Keratinocyte (primary cell): ENCODE measurements around the gene LEKR1. TPM values are rescaled to one million over a fixed set of nuclear protein-coding genes. Genes with fewer than 3 reads are reported as not detected.

Source experiments
- DNase-seq: peaks from one replicate; pipeline ENCODE4 v3.0.0-alpha.2; 2011; ENCODE audit warnings: low read depth, missing footprints, low spot score
- FAIRE-seq: peaks from 2 replicates; lab custom pipeline; 2011; peaks lifted over from hg19 to GRCh38; lab: Jason Lieb, UNC
- H2AFZ ChIP-seq: 2 replicates; pipeline ENCODE4 v1.6.0; 2012; ENCODE audit warnings: low read length, control low read depth, inconsistent platforms; ENCODE audit not compliant: control insufficient read depth
- H3K27ac ChIP-seq: 2 replicates; pipeline ENCODE4 v1.5.1; 2011; ENCODE audit warnings: low read length; ENCODE audit not compliant: control insufficient read depth, insufficient read depth
- H3K27me3 ChIP-seq: 3 replicates; pipeline ENCODE4 v1.6.0; 2011; ENCODE audit warnings: low read length; ENCODE audit not compliant: control insufficient read depth, insufficient read depth; ENCODE audit errors: extremely low read depth
- H3K36me3 ChIP-seq, 2 experiments: 2 replicates in 1 of 2; 3 replicates in 1 of 2; pipeline ENCODE4 v1.5.1; 2011; ENCODE audit warnings: low read length in 2 of 2, mild to moderate bottlenecking in 1 of 2; ENCODE audit not compliant: control insufficient read depth in 2 of 2, insufficient read depth in 2 of 2; ENCODE audit errors: extremely low read depth in 1 of 2
- H3K4me1 ChIP-seq: 3 replicates; pipeline ENCODE4 v1.5.1; 2011; ENCODE audit warnings: low read length; ENCODE audit not compliant: control insufficient read depth, insufficient read depth; ENCODE audit errors: extremely low read depth
- H3K4me2 ChIP-seq: 3 replicates; pipeline ENCODE4 v1.6.0; 2011; ENCODE audit warnings: low read depth, low read length; ENCODE audit not compliant: control insufficient read depth, insufficient read depth; ENCODE audit errors: extremely low read depth
- H3K4me3 ChIP-seq, 3 experiments: fragments of 200-600 bp in 1 of 3; sonication (generic) in 1 of 3; 2 replicates in 2 of 3; 3 replicates in 1 of 3; pipeline ENCODE4 v1.5.1; 2011 to 2016; ENCODE audit warnings: low read length in 3 of 3, mild to moderate bottlenecking in 3 of 3, control low read depth in 2 of 3, inconsistent platforms in 1 of 3, low read depth in 1 of 3, mixed read lengths in 1 of 3, mixed run types in 1 of 3, moderate library complexity in 1 of 3; ENCODE audit not compliant: control insufficient read depth in 2 of 3, insufficient read depth in 2 of 3; ENCODE audit errors: extremely low read depth in 1 of 3
- H3K79me2 ChIP-seq: 2 replicates; pipeline ENCODE4 v1.6.0; 2012; ENCODE audit warnings: low read length; ENCODE audit not compliant: control insufficient read depth, insufficient read depth
- H3K9ac ChIP-seq: 3 replicates; pipeline ENCODE4 v1.6.0; 2011; ENCODE audit warnings: low read length; ENCODE audit not compliant: control insufficient read depth, insufficient read depth; ENCODE audit errors: extremely low read depth
- H3K9me1 ChIP-seq: 3 replicates; pipeline ENCODE4 v1.6.0; 2011; ENCODE audit warnings: low read length; ENCODE audit not compliant: control insufficient read depth, insufficient read depth; ENCODE audit errors: extremely low read depth
- H3K9me3 ChIP-seq: 2 replicates; pipeline ENCODE4 v1.5.1; 2012; ENCODE audit warnings: low read depth, low read length; ENCODE audit not compliant: control insufficient read depth
- H4K20me1 ChIP-seq: 3 replicates; pipeline ENCODE4 v1.6.0; 2011; ENCODE audit warnings: low read length; ENCODE audit not compliant: control insufficient read depth, insufficient read depth; ENCODE audit errors: extremely low read depth
- EZH2 ChIP-seq: IDR thresholded peaks from one replicate; pipeline ENCODE4 v1.6.1; 2012; ENCODE audit warnings: inconsistent platforms, mild to moderate bottlenecking, low read length, moderate library complexity
- dilution Hi-C: fragments of 300-500 bp; cut with MboI; formaldehyde crosslinking; loops from one replicate; pipeline ENCODE4 v1.7.0; 2020; ENCODE audit warnings: low sequenced_read_pairs; ENCODE audit not compliant: extremely low pct_ligation_motif_present
- polyA plus RNA-seq, 5 experiments: library from polyadenylated mRNA; depleted of rRNA in 3 of 5; stranded (reverse) in 3 of 5; stranded (forward) in 1 of 5; unstranded in 1 of 5; fragments of >200 nt; gene quantifications; 1 replicate in 1 of 5; 2 replicates in 3 of 5; 3 replicates in 1 of 5; pipeline versions ENCODE4 v1.2.1 to v1.2.3, GENCODE V29; 2011 to 2012; ENCODE audit warnings: missing spikeins in 2 of 5, low read depth in 1 of 5, low replicate concordance in 1 of 5
- TF ChIP-seq, protein P1 (sequence below), 3 experiments: IDR thresholded peaks in 1 of 3; conservative IDR thresholded peaks in 1 of 3; optimal IDR thresholded peaks in 1 of 3; 2 replicates in 2 of 3; 3 replicates in 1 of 3; pipeline versions ENCODE3 to v1.5.1; 2011; ENCODE audit warnings: low read length in 3 of 3, mild to moderate bottlenecking in 3 of 3, moderate library complexity in 2 of 3, control low read depth in 1 of 3, inconsistent platforms in 1 of 3; ENCODE audit not compliant: insufficient read depth in 2 of 3; ENCODE audit errors: extremely low read depth in 1 of 3

Gene LEKR1
- polyA plus RNA-seq, 1 donor (not counting 4 experiments of a cell fraction or from before 2014, with no cell fraction given), result 0.63 TPM

GRCh38 chr3:157074490-157074889 lies 248.3 kb downstream of the LEKR1 start:
- H3K4me1 ChIP-seq, result no peaks in the 10 kb centered on the region
- no peak for DNase-seq
- H3K27ac ChIP-seq, result no peak overlapping the region
- H3K36me3 ChIP-seq, result no peaks in the 10 kb centered on the region
- no peaks in the 10 kb centered on the region for H4K20me1 ChIP-seq
- dilution Hi-C loops, result no loop called here
- H3K9ac ChIP-seq, result no peak overlapping the region
- H3K4me2 ChIP-seq, result no peak overlapping the region
- H2AFZ ChIP-seq, result no peak overlapping the region
- TF ChIP-seq, protein P1, sequence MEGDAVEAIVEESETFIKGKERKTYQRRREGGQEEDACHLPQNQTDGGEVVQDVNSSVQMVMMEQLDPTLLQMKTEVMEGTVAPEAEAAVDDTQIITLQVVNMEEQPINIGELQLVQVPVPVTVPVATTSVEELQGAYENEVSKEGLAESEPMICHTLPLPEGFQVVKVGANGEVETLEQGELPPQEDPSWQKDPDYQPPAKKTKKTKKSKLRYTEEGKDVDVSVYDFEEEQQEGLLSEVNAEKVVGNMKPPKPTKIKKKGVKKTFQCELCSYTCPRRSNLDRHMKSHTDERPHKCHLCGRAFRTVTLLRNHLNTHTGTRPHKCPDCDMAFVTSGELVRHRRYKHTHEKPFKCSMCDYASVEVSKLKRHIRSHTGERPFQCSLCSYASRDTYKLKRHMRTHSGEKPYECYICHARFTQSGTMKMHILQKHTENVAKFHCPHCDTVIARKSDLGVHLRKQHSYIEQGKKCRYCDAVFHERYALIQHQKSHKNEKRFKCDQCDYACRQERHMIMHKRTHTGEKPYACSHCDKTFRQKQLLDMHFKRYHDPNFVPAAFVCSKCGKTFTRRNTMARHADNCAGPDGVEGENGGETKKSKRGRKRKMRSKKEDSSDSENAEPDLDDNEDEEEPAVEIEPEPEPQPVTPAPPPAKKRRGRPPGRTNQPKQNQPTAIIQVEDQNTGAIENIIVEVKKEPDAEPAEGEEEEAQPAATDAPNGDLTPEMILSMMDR (optimal IDR thresholded peaks at IDR 0.05 in 1 of 3, IDR thresholded peaks at IDR 0.05 in 1 of 3, conservative IDR thresholded peaks at IDR 0.05 in 1 of 3; ENCODE audit: extremely low read depth in 1 of 3, insufficient read depth in 2 of 3, low read length in 3 of 3), result no peak
- no peak for TF ChIP-seq EZH2
- H3K79me2 ChIP-seq, result no peaks in the 10 kb centered on the region
- no peak overlapping the region for H3K4me3 ChIP-seq
- H3K27me3 ChIP-seq, result no peaks in the 10 kb centered on the region
- H3K9me3 ChIP-seq, result no peaks in the 10 kb centered on the region
- FAIRE-seq, result no peak
- no peaks in the 10 kb centered on the region for H3K9me1 ChIP-seq

DNA sequence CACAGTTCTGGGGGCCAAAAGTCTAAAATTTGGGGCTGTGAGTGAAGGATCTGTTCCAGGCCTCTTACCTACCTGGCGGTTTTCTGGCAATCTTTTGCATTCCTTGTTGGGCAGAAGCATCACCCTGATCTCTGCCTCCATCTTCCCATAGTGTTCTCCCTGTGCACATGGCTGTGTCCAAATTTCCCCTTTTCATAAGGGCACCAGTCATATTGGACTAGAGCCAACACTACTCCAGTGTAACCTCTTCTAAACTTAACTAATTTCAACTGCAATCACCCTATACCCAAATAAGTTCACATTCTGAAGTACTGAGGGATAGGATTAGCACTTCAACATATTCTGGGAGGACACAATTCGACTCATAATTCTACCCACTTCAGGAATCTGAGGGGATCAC lies 248.8 kb downstream of the LEKR1 start:
- Histone ChIP-seq H3K27ac (no peak overlapping the region), H3K4me1 (no peaks in the 10 kb centered on the region), H3K9me1 (no peaks in the 10 kb centered on the region), H4K20me1 (no peaks in the 10 kb centered on the region), H3K9ac (no peak overlapping the region), H3K79me2 (no peaks in the 10 kb centered on the region), H3K27me3 (no peaks in the 10 kb centered on the region), H2AFZ (no peak overlapping the region), H3K4me2 (no peak overlapping the region), H3K36me3 (no peaks in the 10 kb centered on the region), H3K9me3 (no peaks in the 10 kb centered on the region), H3K4me3 (no peak overlapping the region)
- FAIRE-seq, result no peak
- dilution Hi-C loops, result no loop called here
- DNase-seq, result no peak
- TF ChIP-seq, protein P1 (optimal IDR thresholded peaks at IDR 0.05 in 1 of 3, IDR thresholded peaks at IDR 0.05 in 1 of 3, conservative IDR thresholded peaks at IDR 0.05 in 1 of 3; ENCODE audit: extremely low read depth in 1 of 3, insufficient read depth in 2 of 3, low read length in 3 of 3), result no peak
- no peak for TF ChIP-seq EZH2
